ENCODE results near the gene SH2D4B.

GRCh38 chr10:80497187-80498077, 40.3 kb upstream of the SH2D4B start:
- TF ChIP-seq POLR2A (IDR thresholded peaks at IDR 0.05): no peak
- TF ChIP-seq, protein P1, sequence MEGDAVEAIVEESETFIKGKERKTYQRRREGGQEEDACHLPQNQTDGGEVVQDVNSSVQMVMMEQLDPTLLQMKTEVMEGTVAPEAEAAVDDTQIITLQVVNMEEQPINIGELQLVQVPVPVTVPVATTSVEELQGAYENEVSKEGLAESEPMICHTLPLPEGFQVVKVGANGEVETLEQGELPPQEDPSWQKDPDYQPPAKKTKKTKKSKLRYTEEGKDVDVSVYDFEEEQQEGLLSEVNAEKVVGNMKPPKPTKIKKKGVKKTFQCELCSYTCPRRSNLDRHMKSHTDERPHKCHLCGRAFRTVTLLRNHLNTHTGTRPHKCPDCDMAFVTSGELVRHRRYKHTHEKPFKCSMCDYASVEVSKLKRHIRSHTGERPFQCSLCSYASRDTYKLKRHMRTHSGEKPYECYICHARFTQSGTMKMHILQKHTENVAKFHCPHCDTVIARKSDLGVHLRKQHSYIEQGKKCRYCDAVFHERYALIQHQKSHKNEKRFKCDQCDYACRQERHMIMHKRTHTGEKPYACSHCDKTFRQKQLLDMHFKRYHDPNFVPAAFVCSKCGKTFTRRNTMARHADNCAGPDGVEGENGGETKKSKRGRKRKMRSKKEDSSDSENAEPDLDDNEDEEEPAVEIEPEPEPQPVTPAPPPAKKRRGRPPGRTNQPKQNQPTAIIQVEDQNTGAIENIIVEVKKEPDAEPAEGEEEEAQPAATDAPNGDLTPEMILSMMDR (IDR thresholded peaks at IDR 0.05): no peak

Data from esophagus squamous epithelium (tissue), 4 donors.